Lung (tissue), 12 donors: Measurements from ENCODE around the gene FCN1. TPM values are rescaled to one million over a fixed set of nuclear protein-coding genes. Genes with fewer than 3 reads are reported as not detected.

Experiments used
- ATAC-seq: fragments of 200-7000 bp; cut with Tn5 transposase; one replicate; pipeline ENCODE4 v1.9.1; 2020; ENCODE audit warnings: moderate number of reproducible peaks; ENCODE audit not compliant: insufficient read depth, low FRiP score
- DNase-seq, 3 donors: peaks; one replicate each; pipeline ENCODE4 v3.0.0-alpha.2; 2013 to 2017
- H3K27ac ChIP-seq, 2 donors: one replicate each; pipeline ENCODE4 v1.5.1; 2013; ENCODE audit warnings: mild to moderate bottlenecking in 2 of 2, moderate library complexity in 2 of 2, control low read depth in 1 of 2, inconsistent platforms in 1 of 2, low read depth in 1 of 2, low read length in 1 of 2
- H3K27me3 ChIP-seq, 3 donors: one replicate each; pipeline ENCODE4 v1.5.1; 2013; ENCODE audit warnings: low read length in 2 of 3; ENCODE audit not compliant: control insufficient read depth in 3 of 3, insufficient read depth in 3 of 3
- H3K36me3 ChIP-seq, 4 donors: one replicate each; pipeline ENCODE4 v1.5.1; 2013; ENCODE audit warnings: low read length in 4 of 4, mild to moderate bottlenecking in 1 of 4, moderate library complexity in 1 of 4; ENCODE audit not compliant: control insufficient read depth in 4 of 4, insufficient read depth in 4 of 4
- H3K4me1 ChIP-seq, 5 donors: one replicate each; pipeline ENCODE4 v1.5.1; 2013; ENCODE audit warnings: low read length in 5 of 5, mild to moderate bottlenecking in 2 of 5, moderate library complexity in 1 of 5; ENCODE audit not compliant: control insufficient read depth in 5 of 5, insufficient read depth in 5 of 5
- H3K4me3 ChIP-seq: one replicate; pipeline ENCODE4 v1.5.1; 2013; ENCODE audit warnings: mild to moderate bottlenecking, control low read depth, moderate library complexity
- H3K9ac ChIP-seq, 2 donors: one replicate each; pipeline ENCODE4 v1.5.1; 2013; ENCODE audit warnings: low read length in 2 of 2, control low read depth in 1 of 2; ENCODE audit not compliant: insufficient read depth in 1 of 2
- H3K9me3 ChIP-seq, 4 donors: one replicate each; pipeline ENCODE4 v1.5.1; 2013; ENCODE audit warnings: low read length in 3 of 4, mild to moderate bottlenecking in 1 of 4, moderate library complexity in 1 of 4; ENCODE audit not compliant: control insufficient read depth in 4 of 4, insufficient read depth in 3 of 4
- WGBS, 2 donors: extraction: QIAGEN DNeasy Blood & Tissue Kit; methylation state at CpG; one replicate each; pipeline ENCODE4 v1.1.7; 2013; 5-methylcytosine and 5-hydroxymethylcytosine counted together
- polyA plus RNA-seq, 2 donors: library from polyadenylated mRNA; stranded (reverse); fragments of 200-250 nt; gene quantifications; one replicate each; pipeline ENCODE4 v1.2.1, GENCODE V29; 2013
- total RNA-seq, 2 donors: library from RNA; depleted of rRNA in 1 of 2; stranded (reverse); fragments of >200 nt in 1 of 2; gene quantifications; one replicate each; pipeline ENCODE4 v1.2.1, GENCODE V29; 2014 to 2021
- TF ChIP-seq, protein P1 (sequence below): IDR thresholded peaks from 2 replicates; pipeline ENCODE4 v1.5.1; 2012; ENCODE audit warnings: mild to moderate bottlenecking; ENCODE audit errors: control extremely low read depth, extremely low read depth
- donor health status: control.
- donor health status: control.
- donor health status: Bipolar disorder and iron deficiency.
- donor health status: healthy.
- donor health status: DM: yes; HTN: yes; CAD: no.

The FCN1 gene
- total and polyA plus RNA-seq, 4 donors: 18.7 to 149 (median 48.2) TPM

DNA sequence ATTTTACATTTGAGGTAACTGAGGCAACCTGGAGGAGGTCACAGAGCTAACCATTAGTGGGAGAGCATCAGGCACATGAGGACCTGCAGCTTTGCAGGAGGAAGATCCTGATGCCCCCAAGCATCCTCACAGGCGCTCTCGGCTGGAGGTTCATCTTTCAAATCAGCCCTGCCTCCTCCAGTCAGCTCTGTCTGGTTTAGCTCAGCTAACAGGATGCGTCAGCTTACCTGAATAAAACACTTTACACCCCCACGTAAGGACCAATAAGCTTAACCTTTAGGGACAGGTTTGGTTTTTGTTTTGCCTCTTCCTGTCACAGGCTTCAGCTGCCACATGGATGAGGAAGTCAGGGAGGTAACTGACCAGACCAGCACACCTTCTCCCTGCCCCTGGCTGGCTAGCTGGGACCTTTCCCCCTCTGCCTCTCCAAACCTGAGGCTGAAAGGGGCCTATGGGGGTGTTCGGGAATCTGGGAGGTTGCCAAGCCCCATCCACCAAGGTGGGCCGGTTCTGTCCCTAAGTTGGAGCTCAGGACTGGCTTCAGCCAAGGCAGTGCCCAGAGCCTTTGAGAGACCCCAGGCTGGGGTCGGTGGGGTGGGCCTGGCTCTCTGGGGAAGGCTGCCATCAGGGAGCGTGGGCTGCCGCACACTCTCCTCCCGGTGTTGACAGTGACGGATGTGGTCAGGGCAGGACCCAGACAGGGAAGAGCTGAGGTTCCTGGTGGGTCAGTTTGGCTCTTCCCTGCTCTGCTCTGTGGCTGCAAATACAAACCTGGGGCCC is 20.0 kb upstream of the FCN1 start:
- TF ChIP-seq, protein P1, sequence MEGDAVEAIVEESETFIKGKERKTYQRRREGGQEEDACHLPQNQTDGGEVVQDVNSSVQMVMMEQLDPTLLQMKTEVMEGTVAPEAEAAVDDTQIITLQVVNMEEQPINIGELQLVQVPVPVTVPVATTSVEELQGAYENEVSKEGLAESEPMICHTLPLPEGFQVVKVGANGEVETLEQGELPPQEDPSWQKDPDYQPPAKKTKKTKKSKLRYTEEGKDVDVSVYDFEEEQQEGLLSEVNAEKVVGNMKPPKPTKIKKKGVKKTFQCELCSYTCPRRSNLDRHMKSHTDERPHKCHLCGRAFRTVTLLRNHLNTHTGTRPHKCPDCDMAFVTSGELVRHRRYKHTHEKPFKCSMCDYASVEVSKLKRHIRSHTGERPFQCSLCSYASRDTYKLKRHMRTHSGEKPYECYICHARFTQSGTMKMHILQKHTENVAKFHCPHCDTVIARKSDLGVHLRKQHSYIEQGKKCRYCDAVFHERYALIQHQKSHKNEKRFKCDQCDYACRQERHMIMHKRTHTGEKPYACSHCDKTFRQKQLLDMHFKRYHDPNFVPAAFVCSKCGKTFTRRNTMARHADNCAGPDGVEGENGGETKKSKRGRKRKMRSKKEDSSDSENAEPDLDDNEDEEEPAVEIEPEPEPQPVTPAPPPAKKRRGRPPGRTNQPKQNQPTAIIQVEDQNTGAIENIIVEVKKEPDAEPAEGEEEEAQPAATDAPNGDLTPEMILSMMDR: no peak
- WGBS, 2 donors: 70 to 84% methylated on average over 11 of the region's 11 CpGs
- Histone ChIP-seq H3K36me3 (no peaks in the 10 kb centered on the region), H3K9ac (no peak overlapping the region), H3K27ac (no peak overlapping the region), H3K4me1 (peaks cover 0 to 15% (median 0%) of the 10 kb centered on the region in 5 donors), H3K27me3 (peaks cover 0 to 16% (median 0%) of the 10 kb centered on the region in 3 donors), H3K4me3 (no peak overlapping the region), H3K9me3 (no peaks in the 10 kb centered on the region)
- ATAC-seq: no peak
- DNase-seq: no peak

DNA sequence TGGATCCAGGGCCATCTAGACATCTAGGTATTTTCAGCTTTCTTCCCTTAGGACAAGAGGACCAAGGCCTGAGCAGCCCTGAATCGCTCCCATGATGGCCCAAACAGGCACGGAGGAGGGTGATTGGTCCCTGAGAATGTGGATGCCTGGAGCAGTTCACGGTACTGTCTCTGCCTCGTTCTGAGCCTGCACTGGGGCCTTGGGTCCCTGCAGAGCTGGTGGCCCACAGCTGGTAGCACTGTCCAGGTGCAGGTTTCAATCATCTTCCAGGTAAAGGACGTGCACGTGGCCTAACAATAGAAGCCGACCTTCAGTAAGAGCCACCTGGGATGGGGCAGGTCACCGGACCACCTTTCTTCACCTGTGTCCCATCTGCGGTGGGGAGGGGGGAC is 19.4 kb upstream of the FCN1 start:
- ATAC-seq: no peak
- 72 to 83% methylated on average over 9 of the region's 9 CpGs for WGBS, 2 donors
- no peak overlapping the region for H3K9ac ChIP-seq

DNA sequence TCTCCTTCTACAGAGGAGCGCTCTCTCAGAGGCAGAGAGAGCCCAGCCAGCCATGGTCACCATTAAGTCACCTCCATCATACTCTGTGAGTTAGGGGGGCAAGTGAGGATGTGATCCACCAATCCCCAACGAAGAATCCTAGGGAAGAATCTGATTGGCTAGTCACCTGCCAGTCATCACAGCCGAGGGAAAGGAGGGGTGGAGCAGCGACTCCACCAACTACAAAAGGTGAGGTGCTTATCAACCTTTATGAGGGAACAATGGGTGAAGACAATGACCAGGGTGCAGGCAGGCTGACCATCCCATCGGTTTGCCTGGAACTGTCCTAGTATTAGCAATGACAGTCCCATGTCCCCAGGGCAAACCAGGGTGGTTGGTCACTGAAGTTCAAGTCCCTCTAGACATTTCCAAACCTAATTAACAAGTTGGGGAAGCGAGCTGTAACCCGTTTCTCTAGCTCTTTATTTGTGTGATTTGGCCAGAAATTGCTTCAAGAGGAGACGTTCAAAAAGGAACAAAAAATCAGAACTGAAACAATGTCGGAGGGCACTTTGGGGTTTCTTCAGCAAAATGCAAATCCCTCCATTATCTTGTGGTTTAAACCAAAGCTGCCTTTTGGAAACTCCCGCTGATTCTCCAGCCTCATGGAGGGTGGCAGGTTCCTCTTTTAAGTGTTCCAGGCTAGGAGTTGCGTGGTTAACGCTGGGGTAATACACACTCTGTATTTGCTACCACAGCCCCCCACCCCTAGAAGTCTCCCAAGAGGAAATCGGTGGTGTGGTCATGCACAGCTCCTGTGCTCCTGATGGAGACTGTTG is 18.8 kb upstream of the FCN1 start:
- ATAC-seq: no peak

More for the DNA sequence above, 19.4 kb upstream of the FCN1 start:
- no peaks in the 10 kb centered on the region for H3K36me3 ChIP-seq
- DNase-seq: no peak
- H3K4me1 ChIP-seq: peaks cover 0 to 9% (median 0%) of the 10 kb centered on the region in 5 donors
- TF ChIP-seq, protein P1: no peak
- peaks cover 0 to 16% (median 0%) of the 10 kb centered on the region in 3 donors for H3K27me3 ChIP-seq
- H3K9me3 ChIP-seq: no peaks in the 10 kb centered on the region
- no peak overlapping the region for H3K4me3 ChIP-seq
- H3K27ac ChIP-seq: no peak overlapping the region

More for the DNA sequence above, 18.8 kb upstream of the FCN1 start:
- Histone ChIP-seq H3K9ac (no peak overlapping the region), H3K4me3 (no peak overlapping the region), H3K27ac (no peak overlapping the region), H3K9me3 (no peaks in the 10 kb centered on the region), H3K36me3 (no peaks in the 10 kb centered on the region), H3K4me1 (peaks cover 0 to 5% (median 0%) of the 10 kb centered on the region in 5 donors), H3K27me3 (peaks cover 0 to 16% (median 0%) of the 10 kb centered on the region in 3 donors)
- WGBS, 2 donors: 53 to 69% methylated on average over 13 of the region's 13 CpGs
- DNase-seq: no peak
- TF ChIP-seq, protein P1: no peak
